GM12878 (cell line): ENCODE measurements around the gene EML1.

Experiments
- CBX3 ChIP-seq: fragments of 200-600 bp; sonication (generic); IDR thresholded peaks from 2 replicates; pipeline ENCODE4 v1.6.1; 2016; ENCODE audit warnings: low read depth, borderline replicate concordance
- POLR2AphosphoS5 ChIP-seq: IDR thresholded peaks from 2 replicates; pipeline ENCODE4 v1.6.1; 2011; ENCODE audit warnings: mild to moderate bottlenecking, low read length, inconsistent platforms
- TF ChIP-seq, protein P1 (sequence below), 3 experiments: IDR thresholded peaks in 2 of 3; conservative IDR thresholded peaks in 1 of 3; 2 replicates each; pipeline ENCODE4 v1.5.1; 2011; ENCODE audit warnings: low read depth in 3 of 3, low read length in 3 of 3, mild to moderate bottlenecking in 3 of 3, control low read depth in 2 of 3, moderate library complexity in 2 of 3, inconsistent platforms in 1 of 3, mixed read lengths in 1 of 3; ENCODE audit not compliant: control insufficient read depth in 2 of 3, insufficient read depth in 1 of 3; ENCODE audit errors: extremely low read depth in 1 of 3

- no peak for TF ChIP-seq CBX3
- TF ChIP-seq, protein P1, sequence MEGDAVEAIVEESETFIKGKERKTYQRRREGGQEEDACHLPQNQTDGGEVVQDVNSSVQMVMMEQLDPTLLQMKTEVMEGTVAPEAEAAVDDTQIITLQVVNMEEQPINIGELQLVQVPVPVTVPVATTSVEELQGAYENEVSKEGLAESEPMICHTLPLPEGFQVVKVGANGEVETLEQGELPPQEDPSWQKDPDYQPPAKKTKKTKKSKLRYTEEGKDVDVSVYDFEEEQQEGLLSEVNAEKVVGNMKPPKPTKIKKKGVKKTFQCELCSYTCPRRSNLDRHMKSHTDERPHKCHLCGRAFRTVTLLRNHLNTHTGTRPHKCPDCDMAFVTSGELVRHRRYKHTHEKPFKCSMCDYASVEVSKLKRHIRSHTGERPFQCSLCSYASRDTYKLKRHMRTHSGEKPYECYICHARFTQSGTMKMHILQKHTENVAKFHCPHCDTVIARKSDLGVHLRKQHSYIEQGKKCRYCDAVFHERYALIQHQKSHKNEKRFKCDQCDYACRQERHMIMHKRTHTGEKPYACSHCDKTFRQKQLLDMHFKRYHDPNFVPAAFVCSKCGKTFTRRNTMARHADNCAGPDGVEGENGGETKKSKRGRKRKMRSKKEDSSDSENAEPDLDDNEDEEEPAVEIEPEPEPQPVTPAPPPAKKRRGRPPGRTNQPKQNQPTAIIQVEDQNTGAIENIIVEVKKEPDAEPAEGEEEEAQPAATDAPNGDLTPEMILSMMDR (IDR thresholded peaks at IDR 0.05 in 2 of 3, conservative IDR thresholded peaks at IDR 0.05 in 1 of 3; ENCODE audit: control insufficient read depth in 2 of 3, extremely low read depth in 1 of 3, insufficient read depth in 1 of 3, low read depth in 3 of 3, low read length in 3 of 3): no peak
- TF ChIP-seq POLR2AphosphoS5: no peak
Measured at GRCh38 chr14:99871771-99872170, 78.6 kb downstream of the EML1 start.
